ENCODE measurements around the gene DENND4B.
"Not testable (repeated sequence)": the region's sequence is repeated elsewhere in the genome, so short reads cannot be mapped to it uniquely, and the experiment has no call there.

The DENND4B gene

GRCh38 chr1:153921080-153921802, 25.3 kb downstream of the DENND4B start:
- DNase-seq (ENCODE audit: low read depth): no peak
- peak overlapping the region; percentile 79 for H3K4me3 ChIP-seq (ENCODE audit: low read length)
- TF ChIP-seq CTCF (IDR thresholded peaks at IDR 0.05; ENCODE audit: insufficient read depth, low read depth, low read length, missing control alignments): no peak

- TF ChIP-seq CTCF (IDR thresholded peaks at IDR 0.05; ENCODE audit: insufficient read depth, low read depth, low read length, missing control alignments): peak; percentile 28
- peak; percentile 15 for DNase-seq (ENCODE audit: low read depth)
- H3K4me3 ChIP-seq (ENCODE audit: low read length): no peak overlapping the region
These were observed 26.4 kb downstream of the DENND4B start for GRCh38 chr1:153919876-153920852.

GRCh38 chr1:153916297-153916696, 30.2 kb downstream of the DENND4B start:
- DNase-seq (ENCODE audit: low read depth): no peak
- no peak for TF ChIP-seq CTCF (IDR thresholded peaks at IDR 0.05; ENCODE audit: insufficient read depth, low read depth, low read length, missing control alignments)
- no peak overlapping the region for H3K4me3 ChIP-seq (ENCODE audit: low read length)

- no peak for TF ChIP-seq CTCF (IDR thresholded peaks at IDR 0.05; ENCODE audit: insufficient read depth, low read depth, low read length, missing control alignments)
- no peak overlapping the region for H3K4me3 ChIP-seq (ENCODE audit: low read length)
- DNase-seq (ENCODE audit: low read depth): no peak
These were observed 34.2 kb downstream of the DENND4B start for GRCh38 chr1:153912349-153912748.

- not testable (repeated sequence) for H3K4me3 ChIP-seq (ENCODE audit: low read length); DNase-seq (ENCODE audit: low read depth)
These were observed 36.0 kb downstream of the DENND4B start for GRCh38 chr1:153910560-153910959.

- TF ChIP-seq CTCF (IDR thresholded peaks at IDR 0.05; ENCODE audit: insufficient read depth, low read depth, low read length, missing control alignments): no peak
- H3K4me3 ChIP-seq (ENCODE audit: low read length): no peak overlapping the region
- DNase-seq (ENCODE audit: low read depth): no peak
These were observed 38.4 kb downstream of the DENND4B start for GRCh38 chr1:153908071-153908470.

- TF ChIP-seq CTCF (IDR thresholded peaks at IDR 0.05; ENCODE audit: insufficient read depth, low read depth, low read length, missing control alignments): no peak
- DNase-seq (ENCODE audit: low read depth): no peak
- H3K4me3 ChIP-seq (ENCODE audit: low read length): no peak overlapping the region
These were observed 39.4 kb downstream of the DENND4B start for GRCh38 chr1:153907134-153907533.
